ENCODE data around the gene WDR86. TPM values are rescaled to one million over a fixed set of nuclear protein-coding genes. Genes with fewer than 3 reads are reported as not detected.

The WDR86 gene
- total RNA-seq, 4 donors from 2014 or later, result 82.9 to 142 (median 115) TPM

DNA sequence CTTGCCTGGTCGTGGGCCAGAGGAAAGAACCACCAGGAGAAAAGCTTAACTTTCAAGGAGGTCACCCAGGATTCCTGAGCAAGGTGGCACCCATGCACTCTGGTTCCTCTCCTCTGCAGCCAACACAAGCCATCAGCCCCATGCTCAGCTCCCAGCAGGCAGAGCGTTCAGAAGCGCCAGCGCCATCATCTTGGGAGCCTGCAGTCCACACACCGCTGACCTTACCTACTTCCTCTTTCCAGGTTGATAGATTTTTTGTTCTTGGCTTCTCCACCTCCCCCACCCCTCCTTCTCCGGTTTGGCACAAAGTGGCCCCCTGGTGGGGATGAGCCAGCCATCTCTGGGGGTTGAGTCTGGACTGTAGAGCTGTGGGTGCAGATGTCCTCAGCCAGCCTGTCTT lies 1.7 kb upstream of the WDR86 start:
- TF ChIP-seq POLR2A (IDR thresholded peaks at IDR 0.05), result no peak
- no peak for TF ChIP-seq EP300 (IDR thresholded peaks at IDR 0.05)
- no peak for TF ChIP-seq CTCF (IDR thresholded peaks at IDR 0.05)
- Histone ChIP-seq H3K27me3 (peaks cover 0 to 28% of the 10 kb centered on the region in 2 donors), H3K4me3 (no peak overlapping the region), H3K4me1 (peaks cover 0 to 38% (median 16%) of the 10 kb centered on the region in 4 donors), H3K27ac (peak overlapping the region in 2 of 4 donors; percentile 93 to 94), H3K36me3 (no peaks in the 10 kb centered on the region), H3K9me3 (no peaks in the 10 kb centered on the region)
- DNase-seq (ENCODE audit: low spot score in 2 of 2), result no peak
- WGBS, 2 donors, result 68 to 80% methylated on average over 6 of the region's 6 CpGs

DNA sequence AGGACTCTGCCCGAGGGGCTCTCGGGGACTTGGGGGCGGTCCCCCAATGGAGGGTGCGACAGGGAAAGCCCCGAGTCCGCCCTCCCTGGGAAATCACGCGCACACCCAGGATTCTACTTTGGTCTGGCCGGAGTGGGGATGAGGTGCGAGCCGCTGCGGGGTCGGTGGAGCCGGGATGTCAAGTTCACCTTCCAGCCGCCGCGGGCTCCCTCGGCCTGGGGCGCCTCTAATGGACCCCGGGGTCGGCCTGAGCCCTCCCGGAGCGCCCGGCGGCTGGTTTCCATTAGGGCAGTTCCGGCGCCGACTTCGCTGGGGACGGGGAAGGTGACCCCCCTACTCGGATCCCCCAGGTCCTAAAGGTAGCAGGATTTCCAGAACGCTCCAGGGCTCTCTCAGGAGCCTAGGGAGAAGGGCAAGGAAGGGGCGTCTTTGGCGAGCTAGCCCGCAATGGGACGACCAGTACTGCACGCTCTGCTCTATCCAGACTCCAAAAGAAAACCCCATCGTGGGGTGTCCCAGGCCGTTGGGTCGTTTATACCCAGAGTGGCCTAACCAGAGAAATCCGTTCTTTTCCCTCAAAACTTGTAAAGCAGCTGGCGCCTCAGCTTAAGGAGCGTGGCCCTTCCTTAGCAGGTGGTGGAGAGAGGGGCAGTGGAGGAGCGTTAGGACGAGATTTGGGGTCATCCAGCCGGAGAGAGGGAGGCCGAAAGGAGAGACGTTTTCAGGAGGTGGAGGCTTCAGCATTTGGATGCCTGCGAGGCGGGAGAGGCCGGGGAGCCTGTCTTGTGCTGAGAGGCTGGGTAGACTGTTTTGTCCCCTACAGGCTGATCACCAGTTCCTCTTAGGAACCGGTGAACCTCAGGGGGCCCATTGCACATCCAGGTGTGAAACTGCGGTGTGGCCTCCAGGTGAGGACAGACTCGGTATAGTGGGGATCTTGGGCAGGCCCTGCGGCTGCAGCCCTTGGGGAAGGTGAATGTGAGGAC lies 860 bp upstream of the WDR86 start:
- Histone ChIP-seq H3K27ac (peak overlapping the region; percentile 81 to 94 (median 89)), H3K36me3 (no peaks in the 10 kb centered on the region), H3K4me3 (peak overlapping the region; percentile 52 to 79 (median 66)), H3K9me3 (no peaks in the 10 kb centered on the region), H3K27me3 (peaks cover 0 to 28% of the 10 kb centered on the region in 2 donors), H3K4me1 (peaks cover 0 to 38% (median 16%) of the 10 kb centered on the region in 4 donors)
- WGBS, 2 donors, result 36 to 38% methylated on average over 35 to 37 of the region's 55 CpGs
- DNase-seq (ENCODE audit: low spot score in 2 of 2), result no peak
- TF ChIP-seq CTCF (IDR thresholded peaks at IDR 0.05) (no peak), EP300 (IDR thresholded peaks at IDR 0.05) (peak; percentile 18 to 52), POLR2A (IDR thresholded peaks at IDR 0.05) (peak; percentile 39 to 44)

DNA sequence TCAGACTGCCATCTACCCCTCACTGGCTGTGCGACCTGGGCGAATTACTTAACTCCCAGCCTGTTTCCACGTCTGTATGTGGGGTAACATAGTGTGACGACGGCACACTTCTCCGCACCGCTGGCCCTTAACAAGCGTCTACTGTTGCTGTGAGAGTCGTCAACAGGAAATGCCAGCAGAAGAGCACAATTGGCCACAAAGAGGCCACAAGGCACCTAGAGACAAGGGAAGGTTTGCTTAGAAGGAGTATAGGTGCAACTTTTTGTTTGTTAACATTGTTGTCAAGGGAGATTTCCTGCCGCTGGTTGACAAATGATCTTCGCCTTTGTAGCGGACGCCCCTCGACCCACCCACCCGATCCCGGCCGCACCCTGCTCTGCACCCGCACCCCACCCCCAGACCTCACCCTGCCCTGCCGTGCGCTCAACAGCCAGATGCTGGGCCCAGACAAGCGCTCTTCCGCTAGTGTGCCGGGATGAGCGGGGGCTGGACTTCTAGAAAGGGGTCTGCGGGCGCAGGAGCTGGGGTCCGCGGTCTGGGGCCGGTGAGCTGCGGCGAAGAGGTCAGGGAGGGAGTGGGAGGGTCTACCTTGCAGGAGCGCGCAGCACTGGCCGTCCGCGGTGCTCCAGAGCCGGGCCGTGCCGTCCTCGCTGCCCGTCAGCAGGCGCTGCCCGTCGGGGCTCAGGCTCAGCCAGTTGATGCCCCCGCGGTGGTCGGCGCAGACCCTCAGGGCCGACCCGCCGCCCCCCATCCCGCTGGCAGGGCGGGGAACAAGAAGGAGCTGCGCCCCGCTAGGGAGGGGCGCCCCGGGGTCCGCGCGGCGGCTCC lies 785 bp downstream of the WDR86 start:
- Histone ChIP-seq H3K27me3 (peaks cover 0 to 28% of the 10 kb centered on the region in 2 donors), H3K27ac (peak overlapping the region; percentile 81 to 94 (median 89)), H3K4me1 (peaks cover 0 to 54% (median 25%) of the 10 kb centered on the region in 4 donors), H3K36me3 (no peaks in the 10 kb centered on the region), H3K4me3 (peak overlapping the region; percentile 52 to 79 (median 66)), H3K9me3 (no peaks in the 10 kb centered on the region)
- 15 to 24% methylated on average over 17 to 19 of the region's 61 CpGs for WGBS, 2 donors
- no peak for TF ChIP-seq CTCF (IDR thresholded peaks at IDR 0.05)
- TF ChIP-seq EP300 (IDR thresholded peaks at IDR 0.05), result peak in 1 of 2 donors; percentile 93
- TF ChIP-seq POLR2A (IDR thresholded peaks at IDR 0.05), result peak; percentile 48 to 50
- peak in 1 of 2 donors; percentile 40 for DNase-seq (ENCODE audit: low spot score in 2 of 2)

- peak overlapping the region; percentile 81 to 94 (median 89) for H3K27ac ChIP-seq
- no peaks in the 10 kb centered on the region for H3K36me3 ChIP-seq
- no peak for DNase-seq (ENCODE audit: low spot score in 2 of 2)
- TF ChIP-seq EP300 (IDR thresholded peaks at IDR 0.05) (no peak), CTCF (IDR thresholded peaks at IDR 0.05) (no peak), POLR2A (IDR thresholded peaks at IDR 0.05) (no peak)
- WGBS, 2 donors, result 70 to 79% methylated on average over 7 of the region's 7 CpGs
- H3K27me3 ChIP-seq, result peaks cover 0 to 28% of the 10 kb centered on the region in 2 donors
- H3K9me3 ChIP-seq, result no peaks in the 10 kb centered on the region
- H3K4me3 ChIP-seq, result peak overlapping the region in 3 of 4 donors; percentile 58 to 79 (median 75)
- H3K4me1 ChIP-seq, result peaks cover 0 to 60% (median 30%) of the 10 kb centered on the region in 4 donors
Measured at GRCh38 chr7:151408498-151408838, 1.4 kb downstream of the WDR86 start.
